Measurements from ENCODE around the gene LRRTM2. TPM values are rescaled to one million over a fixed set of nuclear protein-coding genes. Genes with fewer than 3 reads are reported as not detected.

Gene LRRTM2
- total and polyA plus RNA-seq, 10 of the 15 experiments (the other 5 are each of a cell fraction or from before 2014, with no cell fraction given): 0.04 to 0.14 (median 0.06) TPM; not detected in 2

DNA sequence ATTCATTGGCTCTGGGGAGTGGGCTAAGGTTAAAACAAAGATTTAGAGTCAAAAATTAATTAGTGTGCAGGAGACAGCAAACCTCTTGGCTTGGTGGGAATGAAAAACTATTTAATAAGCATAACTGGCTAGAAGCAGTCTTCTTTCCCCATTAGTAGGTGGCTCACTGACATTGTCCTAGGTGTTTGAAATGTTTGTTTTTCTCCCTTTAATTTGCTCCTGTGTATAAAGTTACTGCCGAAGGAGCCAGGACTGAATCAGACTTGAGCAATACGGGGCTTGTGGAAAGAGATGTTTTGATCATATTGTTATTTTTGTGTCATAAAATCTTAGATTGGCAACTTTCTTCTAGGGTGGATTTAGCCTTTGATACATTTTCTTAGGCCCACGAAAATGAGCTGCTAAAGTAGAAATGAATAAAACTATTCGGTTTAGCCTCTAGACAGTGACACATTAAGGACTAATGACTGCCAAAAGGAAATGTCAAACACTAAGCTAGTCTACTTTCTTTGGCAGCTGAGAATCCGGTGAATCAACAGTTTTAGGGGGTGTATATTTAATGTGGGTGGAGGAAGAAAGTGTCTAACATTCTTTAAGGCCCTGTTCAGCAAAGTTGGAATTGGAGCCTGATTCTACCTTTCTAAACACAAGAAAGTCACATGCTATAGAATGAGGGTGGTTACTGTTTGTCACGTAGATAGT, 30.2 kb downstream of the LRRTM2 start:
- no peaks in the 10 kb centered on the region for H3K79me2 ChIP-seq (ENCODE audit: control insufficient read depth, insufficient read depth, low read length)
- no peak for FAIRE-seq
- 81% methylated on average over 6 of the region's 6 CpGs for WGBS (ENCODE audit: insufficient coverage, insufficient replicate concordance, low lambda C conversion rate, missing lambda C conversion rate)
- no peak overlapping the region for H3K27ac ChIP-seq (ENCODE audit: control insufficient read depth, insufficient read depth)
- no peak for ATAC-seq
- H3K27me3 ChIP-seq (replicated peaks in 1 of 2; ENCODE audit: control insufficient read depth in 2 of 2, insufficient read depth in 2 of 2, low read length in 1 of 2): no peaks in the 10 kb centered on the region
- in situ Hi-C loops (cut with MboI): no loop called here
- H3K9ac ChIP-seq (ENCODE audit: control insufficient read depth, insufficient read depth, low read length): no peak overlapping the region
- TF ChIP-seq, protein P1, sequence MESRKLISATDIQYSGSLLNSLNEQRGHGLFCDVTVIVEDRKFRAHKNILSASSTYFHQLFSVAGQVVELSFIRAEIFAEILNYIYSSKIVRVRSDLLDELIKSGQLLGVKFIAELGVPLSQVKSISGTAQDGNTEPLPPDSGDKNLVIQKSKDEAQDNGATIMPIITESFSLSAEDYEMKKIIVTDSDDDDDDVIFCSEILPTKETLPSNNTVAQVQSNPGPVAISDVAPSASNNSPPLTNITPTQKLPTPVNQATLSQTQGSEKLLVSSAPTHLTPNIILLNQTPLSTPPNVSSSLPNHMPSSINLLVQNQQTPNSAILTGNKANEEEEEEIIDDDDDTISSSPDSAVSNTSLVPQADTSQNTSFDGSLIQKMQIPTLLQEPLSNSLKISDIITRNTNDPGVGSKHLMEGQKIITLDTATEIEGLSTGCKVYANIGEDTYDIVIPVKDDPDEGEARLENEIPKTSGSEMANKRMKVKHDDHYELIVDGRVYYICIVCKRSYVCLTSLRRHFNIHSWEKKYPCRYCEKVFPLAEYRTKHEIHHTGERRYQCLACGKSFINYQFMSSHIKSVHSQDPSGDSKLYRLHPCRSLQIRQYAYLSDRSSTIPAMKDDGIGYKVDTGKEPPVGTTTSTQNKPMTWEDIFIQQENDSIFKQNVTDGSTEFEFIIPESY (IDR thresholded peaks at IDR 0.05): no peak
- TF ChIP-seq EZH2 (IDR thresholded peaks at IDR 0.05; ENCODE audit: borderline replicate concordance, control insufficient read depth, low read depth, low read length): no peak
- H3K4me3 ChIP-seq: no peak overlapping the region
- RAD21 ChIA-PET (ENCODE audit: unreplicated experiment): no interaction called here
- no TSS peak for BruUV-seq (replicated peaks)
- SMC1A ChIA-PET (ENCODE audit: uncharacterized antibody, unreplicated experiment): interaction anchor here (1.0 to 1.8 kb wide), 3 partner anchors 9 to 30 kb away, joined by 3 to 9 read pairs (median 3); partner anchors contain the start of gene LRRTM2
- H2AFZ ChIP-seq (ENCODE audit: control insufficient read depth, low read depth, low read length): no peak overlapping the region
- no peak overlapping the region for H3K4me2 ChIP-seq (ENCODE audit: control insufficient read depth, insufficient read depth)
- H3K4me1 ChIP-seq (ENCODE audit: control insufficient read depth, insufficient read depth, low read length): no peaks in the 10 kb centered on the region; the same call in 1 of the 2 replicates
- no peaks in the 10 kb centered on the region for H3K36me3 ChIP-seq (ENCODE audit: control insufficient read depth in 2 of 2, insufficient read depth in 2 of 2, low read length in 1 of 2)
- CTCF ChIA-PET: interaction anchor here (1.7 to 1.8 kb wide), 2 partner anchors 19 to 56 kb away, joined by 4 to 5 read pairs; no protein-coding TSS in a partner anchor
- no peaks in the 10 kb centered on the region for H3K9me3 ChIP-seq (replicated peaks; ENCODE audit: control insufficient read depth, insufficient read depth, low read length)
- no peaks in the 10 kb centered on the region for H4K20me1 ChIP-seq (ENCODE audit: control insufficient read depth, insufficient read depth)
- intact Hi-C loops (cut with micrococcal nuclease; ENCODE audit: unreplicated experiment): no loop called here
- no peak for DNase-seq (ENCODE audit: low read depth, low spot score)
- POLR2A ChIA-PET: no interaction called here

DNA sequence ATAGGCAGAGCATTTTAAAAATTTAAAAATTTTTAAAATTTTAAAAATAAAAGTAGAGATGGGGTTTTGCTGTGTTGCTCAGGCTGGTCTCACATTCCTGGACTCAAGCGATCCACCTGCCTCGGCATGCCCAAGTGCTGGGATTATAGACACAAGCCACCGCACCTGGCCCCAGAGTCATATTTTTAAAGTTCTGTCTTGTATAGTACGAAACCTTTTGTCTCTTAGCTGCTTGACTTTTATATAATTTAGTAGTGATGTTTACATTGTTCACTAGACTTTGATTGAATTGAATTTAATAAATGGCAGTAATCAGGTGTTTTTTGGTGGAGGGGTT, 31.0 kb downstream of the LRRTM2 start:
- Histone ChIP-seq H3K4me3 (no peak overlapping the region), H3K36me3 (ENCODE audit: control insufficient read depth in 2 of 2, insufficient read depth in 2 of 2, low read length in 1 of 2) (no peaks in the 10 kb centered on the region), H3K4me1 (ENCODE audit: control insufficient read depth, insufficient read depth, low read length) (no peaks in the 10 kb centered on the region; the same call in none of the 2 replicates), H4K20me1 (ENCODE audit: control insufficient read depth, insufficient read depth) (no peaks in the 10 kb centered on the region), H3K79me2 (ENCODE audit: control insufficient read depth, insufficient read depth, low read length) (no peaks in the 10 kb centered on the region), H3K4me2 (ENCODE audit: control insufficient read depth, insufficient read depth) (no peak overlapping the region), H2AFZ (ENCODE audit: control insufficient read depth, low read depth, low read length) (no peak overlapping the region), H3K9me3 (replicated peaks; ENCODE audit: control insufficient read depth, insufficient read depth, low read length) (no peaks in the 10 kb centered on the region), H3K9ac (ENCODE audit: control insufficient read depth, insufficient read depth, low read length) (no peak overlapping the region), H3K27ac (ENCODE audit: control insufficient read depth, insufficient read depth) (no peak overlapping the region), H3K27me3 (replicated peaks in 1 of 2; ENCODE audit: control insufficient read depth in 2 of 2, insufficient read depth in 2 of 2, low read length in 1 of 2) (no peaks in the 10 kb centered on the region)
- in situ Hi-C loops (cut with MboI) (no loop called here), intact Hi-C loops (cut with micrococcal nuclease; ENCODE audit: unreplicated experiment) (no loop called here)
- ChIA-PET POLR2A (no interaction called here), CTCF (interaction anchor here (1.8 kb wide), 1 partner anchor 18 kb away, joined by 5 read pairs; no protein-coding TSS in a partner anchor), RAD21 (ENCODE audit: unreplicated experiment) (no interaction called here), SMC1A (ENCODE audit: uncharacterized antibody, unreplicated experiment) (interaction anchor here (1.8 kb wide), 1 partner anchor 10 kb away, joined by 9 read pairs; no protein-coding TSS in a partner anchor)
- ATAC-seq: no peak
- BruUV-seq (replicated peaks): no TSS peak
- FAIRE-seq: no peak
- DNase-seq (ENCODE audit: low read depth, low spot score): no peak
- WGBS (ENCODE audit: insufficient coverage, insufficient replicate concordance, low lambda C conversion rate, missing lambda C conversion rate): 96% methylated on average over 4 of the region's 4 CpGs
- TF ChIP-seq PAX5 (IDR thresholded peaks at IDR 0.05; ENCODE audit: borderline replicate concordance, low read depth, low read length): no peak
- TF ChIP-seq CHD2 (IDR thresholded peaks at IDR 0.05; ENCODE audit: borderline replicate concordance, low read depth, low read length): no peak
- no peak for TF ChIP-seq MYB (IDR thresholded peaks at IDR 0.05; ENCODE audit: borderline replicate concordance, low read depth, low read length)
- no peak for TF ChIP-seq RAD51 (IDR thresholded peaks at IDR 0.05)
- TF ChIP-seq CEBPB (IDR thresholded peaks at IDR 0.05; ENCODE audit: borderline replicate concordance in 1 of 2, low read depth in 2 of 2, low read length in 2 of 2): no peak
- TF ChIP-seq, protein P2, sequence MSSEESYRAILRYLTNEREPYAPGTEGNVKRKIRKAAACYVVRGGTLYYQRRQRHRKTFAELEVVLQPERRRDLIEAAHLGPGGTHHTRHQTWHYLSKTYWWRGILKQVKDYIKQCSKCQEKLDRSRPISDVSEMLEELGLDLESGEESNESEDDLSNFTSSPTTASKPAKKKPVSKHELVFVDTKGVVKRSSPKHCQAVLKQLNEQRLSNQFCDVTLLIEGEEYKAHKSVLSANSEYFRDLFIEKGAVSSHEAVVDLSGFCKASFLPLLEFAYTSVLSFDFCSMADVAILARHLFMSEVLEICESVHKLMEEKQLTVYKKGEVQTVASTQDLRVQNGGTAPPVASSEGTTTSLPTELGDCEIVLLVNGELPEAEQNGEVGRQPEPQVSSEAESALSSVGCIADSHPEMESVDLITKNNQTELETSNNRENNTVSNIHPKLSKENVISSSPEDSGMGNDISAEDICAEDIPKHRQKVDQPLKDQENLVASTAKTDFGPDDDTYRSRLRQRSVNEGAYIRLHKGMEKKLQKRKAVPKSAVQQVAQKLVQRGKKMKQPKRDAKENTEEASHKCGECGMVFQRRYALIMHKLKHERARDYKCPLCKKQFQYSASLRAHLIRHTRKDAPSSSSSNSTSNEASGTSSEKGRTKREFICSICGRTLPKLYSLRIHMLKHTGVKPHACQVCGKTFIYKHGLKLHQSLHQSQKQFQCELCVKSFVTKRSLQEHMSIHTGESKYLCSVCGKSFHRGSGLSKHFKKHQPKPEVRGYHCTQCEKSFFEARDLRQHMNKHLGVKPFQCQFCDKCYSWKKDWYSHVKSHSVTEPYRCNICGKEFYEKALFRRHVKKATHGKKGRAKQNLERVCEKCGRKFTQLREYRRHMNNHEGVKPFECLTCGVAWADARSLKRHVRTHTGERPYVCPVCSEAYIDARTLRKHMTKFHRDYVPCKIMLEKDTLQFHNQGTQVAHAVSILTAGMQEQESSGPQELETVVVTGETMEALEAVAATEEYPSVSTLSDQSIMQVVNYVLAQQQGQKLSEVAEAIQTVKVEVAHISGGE (CRISPR knock-in tag; IDR thresholded peaks at IDR 0.05): no peak
- no peak for TF ChIP-seq EED (IDR thresholded peaks at IDR 0.05; ENCODE audit: low read depth)
- no peak for TF ChIP-seq YBX1 (IDR thresholded peaks at IDR 0.05)
- no peak for TF ChIP-seq CBFB (IDR thresholded peaks at IDR 0.05; ENCODE audit: low read depth)

All from GM12878 (cell line).